Subcutaneous adipose tissue (tissue), 4 donors: ENCODE measurements around the gene C5orf63. TPM values are rescaled to one million over a fixed set of nuclear protein-coding genes. Genes with fewer than 3 reads are reported as not detected.

Experiments used
- total RNA-seq, 4 donors: library from RNA; depleted of rRNA; stranded (reverse); fragments of >200 nt; gene quantifications; one replicate each; pipeline ENCODE4 v1.1.0, GENCODE V29; 2016
- TF ChIP-seq, protein P1 (sequence below): fragments of 450-650 bp; IDR thresholded peaks from one replicate; pipeline ENCODE4 v1.5.1; 2016; ENCODE audit warnings: low read depth, mild to moderate bottlenecking, control low read depth, antibody characterized with exemption, moderate library complexity

The C5orf63 gene
- total RNA-seq, 4 donors from 2014 or later, result 2.1 to 4.7 (median 2.5) TPM

DNA sequence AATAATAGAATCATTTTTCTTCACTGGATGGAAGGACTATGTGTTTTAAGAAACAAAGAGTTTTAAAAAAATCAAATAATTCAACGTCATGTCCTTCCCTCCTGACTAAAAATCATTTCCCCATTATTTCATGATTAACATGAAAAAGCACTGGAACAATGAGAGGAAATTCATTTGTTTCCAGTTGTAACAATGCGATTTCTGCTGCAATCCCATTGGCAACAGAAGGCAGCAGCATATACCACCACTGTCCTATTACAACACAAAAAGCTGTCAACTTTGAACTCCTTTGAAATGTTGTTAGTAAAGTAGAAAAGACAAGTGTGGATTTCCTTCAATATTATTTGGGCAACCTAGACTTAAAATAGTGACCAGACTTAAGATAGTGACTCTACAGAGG lies 3.1 kb downstream of the C5orf63 start:
- TF ChIP-seq, protein P1, sequence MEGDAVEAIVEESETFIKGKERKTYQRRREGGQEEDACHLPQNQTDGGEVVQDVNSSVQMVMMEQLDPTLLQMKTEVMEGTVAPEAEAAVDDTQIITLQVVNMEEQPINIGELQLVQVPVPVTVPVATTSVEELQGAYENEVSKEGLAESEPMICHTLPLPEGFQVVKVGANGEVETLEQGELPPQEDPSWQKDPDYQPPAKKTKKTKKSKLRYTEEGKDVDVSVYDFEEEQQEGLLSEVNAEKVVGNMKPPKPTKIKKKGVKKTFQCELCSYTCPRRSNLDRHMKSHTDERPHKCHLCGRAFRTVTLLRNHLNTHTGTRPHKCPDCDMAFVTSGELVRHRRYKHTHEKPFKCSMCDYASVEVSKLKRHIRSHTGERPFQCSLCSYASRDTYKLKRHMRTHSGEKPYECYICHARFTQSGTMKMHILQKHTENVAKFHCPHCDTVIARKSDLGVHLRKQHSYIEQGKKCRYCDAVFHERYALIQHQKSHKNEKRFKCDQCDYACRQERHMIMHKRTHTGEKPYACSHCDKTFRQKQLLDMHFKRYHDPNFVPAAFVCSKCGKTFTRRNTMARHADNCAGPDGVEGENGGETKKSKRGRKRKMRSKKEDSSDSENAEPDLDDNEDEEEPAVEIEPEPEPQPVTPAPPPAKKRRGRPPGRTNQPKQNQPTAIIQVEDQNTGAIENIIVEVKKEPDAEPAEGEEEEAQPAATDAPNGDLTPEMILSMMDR, result no peak

DNA sequence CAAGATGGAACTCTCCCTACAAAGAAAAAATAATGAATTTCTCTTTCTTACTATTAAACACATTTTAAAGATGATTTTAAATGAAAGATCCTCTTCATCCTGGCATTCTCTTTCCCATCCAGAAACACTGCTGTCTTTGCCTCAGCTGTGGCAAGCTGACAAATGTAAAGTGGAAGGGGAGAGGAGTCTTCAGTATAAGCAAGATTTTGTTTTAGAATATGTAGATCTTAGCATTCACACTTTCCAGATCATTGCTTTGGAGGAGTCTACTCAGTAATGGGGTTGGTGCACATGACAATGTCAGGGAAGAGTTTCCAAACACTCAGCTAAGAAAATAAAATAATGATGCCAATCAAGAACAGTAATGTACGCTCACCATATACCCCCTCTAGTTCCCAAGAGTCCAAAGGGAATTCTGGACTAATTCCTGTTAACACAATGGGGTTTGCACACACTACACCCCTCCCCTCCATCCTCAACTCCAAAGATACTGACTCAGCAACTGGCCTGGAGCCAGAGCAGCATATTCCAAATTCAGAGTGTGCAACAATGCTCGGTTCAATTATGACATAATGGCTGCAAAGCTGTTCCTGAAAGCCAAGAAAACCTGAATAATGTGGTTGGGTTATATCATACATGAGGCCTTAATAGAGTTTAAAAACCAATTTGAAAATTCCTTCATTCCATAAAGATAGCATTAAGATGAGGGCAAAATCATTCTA lies 4.6 kb downstream of the C5orf63 start:
- TF ChIP-seq, protein P1, result no peak

DNA sequence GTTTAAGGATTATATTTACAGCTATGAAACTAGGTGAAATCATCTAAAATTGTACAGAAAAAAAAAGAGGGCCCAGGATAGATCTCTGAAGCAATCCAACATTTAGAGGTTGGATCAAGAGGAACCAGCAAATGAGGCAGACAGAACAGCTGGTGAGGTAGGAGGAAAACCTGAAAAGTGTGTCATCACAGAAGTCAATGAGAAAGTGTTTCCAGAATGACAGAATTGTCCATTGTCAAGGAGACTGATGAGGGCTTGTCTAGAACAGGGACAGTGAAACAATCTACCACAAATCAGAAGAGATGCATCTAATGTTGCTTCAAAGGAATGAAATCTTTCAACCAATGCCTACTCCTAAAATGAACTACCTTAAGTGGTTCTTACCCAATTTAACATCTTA lies 6.6 kb downstream of the C5orf63 start:
- TF ChIP-seq, protein P1, result no peak

DNA sequence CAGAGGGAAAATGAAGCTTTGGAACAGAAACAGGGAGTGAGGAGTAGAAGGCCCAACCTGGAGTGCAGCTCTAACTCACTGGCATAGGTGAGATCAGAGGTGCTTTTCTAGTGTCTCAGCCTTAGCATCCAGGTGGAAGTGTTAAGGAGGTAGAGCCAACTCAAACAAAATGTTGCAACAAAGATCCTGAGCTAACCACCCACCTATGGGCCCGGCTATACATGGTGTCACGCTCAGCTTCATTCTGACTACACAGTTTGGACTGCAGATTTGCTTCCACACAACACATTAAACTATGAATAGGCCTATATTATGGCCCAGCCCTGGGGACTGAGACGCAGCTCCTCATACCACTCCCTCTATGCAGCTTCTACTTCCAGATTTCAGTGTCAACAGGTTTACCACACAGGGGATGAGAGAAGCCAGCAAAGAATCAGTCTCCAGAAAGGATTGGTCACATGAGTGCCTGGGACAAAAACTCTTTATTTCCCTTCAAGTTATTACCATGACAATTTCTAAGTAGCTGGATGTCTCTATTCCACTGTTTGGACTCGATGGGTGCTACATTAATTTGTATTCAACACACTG lies 9.0 kb downstream of the C5orf63 start:
- TF ChIP-seq, protein P1, result no peak

DNA sequence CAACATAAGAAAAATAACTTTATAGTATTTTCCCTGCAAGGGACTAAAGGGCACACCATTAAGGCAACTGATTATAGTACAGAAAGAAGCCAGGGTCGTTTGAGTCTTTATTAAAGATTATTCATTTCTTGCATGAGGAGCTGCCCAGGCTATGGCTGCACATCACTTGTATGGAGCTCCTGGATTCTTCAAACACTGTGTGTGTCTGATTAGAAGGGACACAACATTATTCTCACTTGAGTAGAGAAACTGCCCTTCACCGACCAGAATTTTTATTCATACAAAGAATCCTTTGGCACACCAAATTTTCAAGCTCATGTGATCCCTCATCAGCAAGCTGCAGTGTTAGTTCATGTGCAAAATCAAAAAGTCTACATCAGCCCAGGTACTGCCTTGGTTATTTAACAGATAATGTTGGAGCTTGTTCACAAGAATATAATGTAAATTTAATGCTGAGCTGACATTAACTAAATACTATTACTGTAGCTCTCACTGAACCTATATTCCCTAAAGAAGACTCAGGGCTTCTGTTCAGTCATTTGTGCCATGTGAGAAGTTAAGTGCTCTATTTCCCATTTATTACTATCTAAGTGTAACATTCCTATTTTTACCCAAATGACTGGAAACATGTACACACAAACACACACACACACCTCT lies 9.9 kb downstream of the C5orf63 start:
- TF ChIP-seq, protein P1, result no peak

DNA sequence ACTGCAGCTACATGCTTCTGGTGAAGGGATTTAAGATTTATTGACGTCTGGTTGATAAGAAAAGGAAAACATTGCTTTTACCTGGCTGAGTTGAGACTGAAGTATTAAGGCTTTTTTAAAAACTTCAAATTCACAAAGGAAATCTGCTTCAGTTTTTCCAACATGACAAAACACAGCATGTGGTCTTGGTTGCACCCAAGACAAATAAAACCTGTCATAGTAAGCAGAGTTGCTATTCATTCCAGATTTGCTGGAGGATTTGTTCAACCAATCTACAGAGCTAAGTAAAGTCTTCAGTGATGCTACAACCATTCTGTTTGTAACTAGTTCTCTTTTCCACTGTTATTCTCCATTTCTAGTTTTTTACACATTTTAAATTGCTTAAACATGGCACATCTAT lies 11.3 kb downstream of the C5orf63 start:
- TF ChIP-seq, protein P1, result no peak

DNA sequence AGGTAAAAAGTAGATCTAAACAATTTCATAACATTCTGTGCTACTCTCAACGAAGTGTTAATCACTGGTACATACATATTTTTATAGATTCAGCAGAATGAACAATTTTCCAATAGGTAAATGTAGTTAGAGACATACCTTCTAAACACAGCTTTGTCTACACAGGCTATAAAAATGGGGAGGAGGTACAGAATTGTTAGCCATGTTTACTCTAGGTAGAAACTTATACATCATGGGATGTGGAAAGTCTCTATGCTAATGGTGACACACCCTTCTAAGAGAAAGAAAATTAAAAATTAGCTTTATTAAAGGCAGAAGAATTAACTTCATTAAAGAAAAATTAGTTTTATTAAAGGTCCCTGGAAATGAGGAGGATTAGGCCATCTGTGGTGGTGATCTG lies 11.8 kb downstream of the C5orf63 start:
- TF ChIP-seq, protein P1, result no peak
